Hematopoietic multipotent progenitor cell (in vitro differentiated cells): ENCODE data around the gene ALDOA. TPM values are rescaled to one million over a fixed set of nuclear protein-coding genes. Genes with fewer than 3 reads are reported as not detected.

Experiments
- DNase-seq, 3 donors: peaks; one replicate each; pipeline ENCODE4 v3.0.0-alpha.2; 2011 to 2015; ENCODE audit warnings: low read depth in 2 of 3, low spot score in 2 of 3
- total RNA-seq: library from RNA; depleted of rRNA; stranded (reverse); fragments of >200 nt; gene quantifications from one replicate; pipeline ENCODE4 v1.2.3, GENCODE V29; 2012

Gene ALDOA
- total RNA-seq, 1 donor, result 666 TPM

- DNase-seq, result no peak
Observed at GRCh38 chr16:30088832-30089624, 23.5 kb downstream of the ALDOA start.

- DNase-seq, result no peak
Observed at GRCh38 chr16:30090610-30091331, 25.2 kb downstream of the ALDOA start.

GRCh38 chr16:30091474-30092372, 26.2 kb downstream of the ALDOA start, which contains the start of gene TBX6:
Gene TBX6, minus strand, starts transcription at chr16:30091924. Its CDS starts 731 bp downstream, at chr16:30091193.
- peak; percentile 83 to 94 (median 93) for DNase-seq

GRCh38 chr16:30092373-30093010, 26.9 kb downstream of the ALDOA start:
- peak; percentile 56 to 96 (median 90) for DNase-seq

GRCh38 chr16:30094541-30095165, 29.1 kb downstream of the ALDOA start:
- DNase-seq, result no peak

- no peak for DNase-seq
Observed at GRCh38 chr16:30095166-30096078, 29.9 kb downstream of the ALDOA start.

GRCh38 chr16:30096105-30096861, 30.7 kb downstream of the ALDOA start, which contains the start of gene YPEL3:
Gene YPEL3, minus strand, starts transcription at chr16:30096213. Its CDS starts 731 bp downstream, at chr16:30095482.
- peak; percentile 71 to 87 (median 85) for DNase-seq

- peak in 1 of 3 donors; percentile 80 for DNase-seq
Observed at GRCh38 chr16:30096862-30097563, 31.5 kb downstream of the ALDOA start.

- no peak for DNase-seq
Observed at GRCh38 chr16:30104090-30104489, 38.5 kb downstream of the ALDOA start.

- DNase-seq, result no peak
Observed at GRCh38 chr16:30104492-30104891, 38.9 kb downstream of the ALDOA start.

- DNase-seq, result no peak
Observed at GRCh38 chr16:30108059-30108850, 42.7 kb downstream of the ALDOA start.

GRCh38 chr16:30110661-30111060, 45.1 kb downstream of the ALDOA start:
- DNase-seq, result no peak

GRCh38 chr16:30112197-30113030, 46.9 kb downstream of the ALDOA start:
- DNase-seq, result peak in 1 of 3 donors; percentile 33

- no peak for DNase-seq
Observed at GRCh38 chr16:30113031-30113710, 47.6 kb downstream of the ALDOA start, which contains the start of gene GDPD3. Gene GDPD3, minus strand, starts transcription at chr16:30113537. Its CDS starts 59 bp downstream, at chr16:30113478.
